GM12864 (cell line): ENCODE data around the gene HIPK2.
"Not testable (repeated sequence)": the region's sequence is repeated elsewhere in the genome, so short reads cannot be mapped to it uniquely, and the experiment has no call there.

Experiments
- DNase-seq: peaks from one replicate; pipeline ENCODE4 v3.0.0-alpha.2; 2011; ENCODE audit warnings: low read depth
- H3K4me3 ChIP-seq: 2 replicates; pipeline ENCODE4 v1.5.1; 2011; ENCODE audit warnings: mild to moderate bottlenecking, low read depth, low read length, control low read depth
- TF ChIP-seq, protein P1 (sequence below): IDR thresholded peaks from 2 replicates; pipeline ENCODE4 v1.5.1; 2011; ENCODE audit warnings: low read depth, mild to moderate bottlenecking, moderate library complexity, low read length, control low read depth, inconsistent platforms; ENCODE audit errors: missing control alignments

HIPK2 gene

DNA sequence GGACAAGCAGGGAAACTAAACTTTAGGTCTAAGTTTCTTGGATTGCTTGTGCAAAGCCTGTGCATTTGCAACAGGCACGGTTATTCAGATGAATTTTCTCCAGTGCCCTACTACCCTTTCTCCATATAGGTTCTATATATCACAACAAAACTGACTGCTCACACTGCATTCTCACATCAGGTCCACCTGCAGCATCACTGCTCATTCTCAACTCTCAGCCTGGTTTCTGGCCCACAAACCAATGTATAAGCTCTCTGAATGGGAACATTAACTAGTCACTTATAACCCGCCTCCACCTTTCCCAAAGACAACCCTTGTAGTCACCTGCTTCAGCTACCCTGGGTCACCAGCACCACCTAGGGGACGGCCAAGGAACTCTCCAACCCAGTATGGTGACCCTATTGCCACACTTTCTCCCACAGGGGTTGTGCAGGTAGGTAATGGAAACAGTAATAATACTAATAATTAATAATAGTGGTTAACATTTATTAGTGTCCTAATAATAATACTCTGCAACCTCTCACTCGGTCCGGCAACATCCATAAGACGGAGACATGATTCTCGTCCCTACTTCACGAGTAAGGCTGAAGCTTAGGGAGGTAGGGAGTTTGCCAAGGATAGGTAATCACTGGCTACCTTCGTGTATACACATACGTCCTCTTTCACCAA is 157.0 kb downstream of the HIPK2 start:
- TF ChIP-seq, protein P1, sequence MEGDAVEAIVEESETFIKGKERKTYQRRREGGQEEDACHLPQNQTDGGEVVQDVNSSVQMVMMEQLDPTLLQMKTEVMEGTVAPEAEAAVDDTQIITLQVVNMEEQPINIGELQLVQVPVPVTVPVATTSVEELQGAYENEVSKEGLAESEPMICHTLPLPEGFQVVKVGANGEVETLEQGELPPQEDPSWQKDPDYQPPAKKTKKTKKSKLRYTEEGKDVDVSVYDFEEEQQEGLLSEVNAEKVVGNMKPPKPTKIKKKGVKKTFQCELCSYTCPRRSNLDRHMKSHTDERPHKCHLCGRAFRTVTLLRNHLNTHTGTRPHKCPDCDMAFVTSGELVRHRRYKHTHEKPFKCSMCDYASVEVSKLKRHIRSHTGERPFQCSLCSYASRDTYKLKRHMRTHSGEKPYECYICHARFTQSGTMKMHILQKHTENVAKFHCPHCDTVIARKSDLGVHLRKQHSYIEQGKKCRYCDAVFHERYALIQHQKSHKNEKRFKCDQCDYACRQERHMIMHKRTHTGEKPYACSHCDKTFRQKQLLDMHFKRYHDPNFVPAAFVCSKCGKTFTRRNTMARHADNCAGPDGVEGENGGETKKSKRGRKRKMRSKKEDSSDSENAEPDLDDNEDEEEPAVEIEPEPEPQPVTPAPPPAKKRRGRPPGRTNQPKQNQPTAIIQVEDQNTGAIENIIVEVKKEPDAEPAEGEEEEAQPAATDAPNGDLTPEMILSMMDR, result peak; percentile 78
- peak; percentile 19 for DNase-seq
- no peak overlapping the region for H3K4me3 ChIP-seq

DNA sequence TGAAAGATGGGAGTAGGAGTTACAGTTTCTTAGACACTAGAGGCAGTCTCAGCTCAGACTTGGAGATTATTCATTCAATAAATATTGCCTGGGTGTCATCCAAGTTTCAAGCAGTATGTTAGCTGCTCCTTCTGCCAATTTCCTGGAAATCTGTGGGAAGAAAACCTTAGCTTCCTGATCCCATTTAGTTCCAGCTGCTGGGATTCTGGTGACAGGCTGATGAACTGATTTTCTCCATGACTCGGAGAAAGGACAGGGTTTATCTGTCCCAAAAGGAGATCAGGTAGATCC is 158.5 kb downstream of the HIPK2 start:
- no peak for DNase-seq
- no peak overlapping the region for H3K4me3 ChIP-seq

GRCh38 chr7:139618482-139619366 is 159.1 kb downstream of the HIPK2 start:
- TF ChIP-seq, protein P1, result peak; percentile 56
- DNase-seq, result no peak

More for the DNA sequence above, 158.5 kb downstream of the HIPK2 start:
- TF ChIP-seq, protein P1, result no peak

GRCh38 chr7:139617074-139617473 is 160.7 kb downstream of the HIPK2 start:
- no peak for DNase-seq
- H3K4me3 ChIP-seq, result no peak overlapping the region
- TF ChIP-seq, protein P1, result no peak

More at GRCh38 chr7:139618482-139619366, 159.1 kb downstream of the HIPK2 start:
- no peak overlapping the region for H3K4me3 ChIP-seq

DNA sequence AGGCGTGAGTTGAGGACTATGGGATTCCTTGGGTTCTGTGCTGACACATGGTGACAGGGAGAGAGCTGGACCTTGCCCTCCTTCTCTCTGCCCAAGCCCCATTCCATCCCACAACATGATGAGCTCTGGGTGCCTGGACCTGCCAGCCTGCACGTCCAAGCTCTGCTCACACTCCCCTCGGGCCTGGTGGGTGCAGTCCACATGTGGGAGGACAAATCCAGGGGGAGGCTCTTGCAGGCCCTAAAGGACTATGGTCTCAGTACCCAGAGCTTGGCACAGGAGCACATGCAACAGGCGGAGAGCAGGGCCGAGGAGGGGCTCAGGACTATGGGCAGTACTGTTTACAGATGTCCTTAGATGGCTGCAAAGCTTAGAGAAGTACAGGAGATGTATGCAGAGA is 162.9 kb downstream of the HIPK2 start:
- TF ChIP-seq, protein P1, result no peak
- no peak for DNase-seq
- no peak overlapping the region for H3K4me3 ChIP-seq

DNA sequence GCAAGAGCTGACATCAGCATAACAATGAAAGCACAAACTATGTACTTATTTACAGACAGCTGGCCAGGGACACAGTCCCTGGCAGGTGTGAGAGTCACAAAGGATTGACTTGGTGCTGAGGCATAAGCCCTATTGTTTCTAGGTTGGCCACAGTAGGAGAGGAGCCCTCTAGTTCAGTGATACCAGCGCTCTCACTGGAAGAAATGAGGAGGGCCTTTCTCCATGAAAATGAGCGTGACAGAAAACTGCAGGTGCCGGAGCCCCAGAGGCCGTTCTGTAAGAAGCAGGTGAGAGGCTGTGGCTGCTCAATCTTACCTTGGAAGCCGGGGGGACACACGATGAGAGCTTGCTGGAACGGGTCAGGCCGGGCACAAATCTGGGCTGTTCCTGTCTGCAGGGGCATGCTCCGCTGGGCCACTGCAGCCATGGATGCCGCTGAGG is 163.8 kb downstream of the HIPK2 start:
- no peak overlapping the region for H3K4me3 ChIP-seq
- TF ChIP-seq, protein P1, result no peak
- no peak for DNase-seq

- not testable (repeated sequence) for DNase-seq, H3K4me3 ChIP-seq
These were observed 166.2 kb downstream of the HIPK2 start for GRCh38 chr7:139611556-139611955.
